H9 (cell line): ENCODE measurements around the gene TMEM156. TPM values are rescaled to one million over a fixed set of nuclear protein-coding genes. Genes with fewer than 3 reads are reported as not detected.

ENCODE experiments used
- DNase-seq: peaks from one replicate; pipeline ENCODE4 v3.0.0-alpha.2; 2017
- H2AFZ ChIP-seq: one replicate; pipeline ENCODE4 v1.6.1; 2013; ENCODE audit warnings: mild to moderate bottlenecking, low read length, control low read depth, moderate library complexity
- H2AK5ac ChIP-seq: 2 replicates; pipeline ENCODE4 v1.6.1; 2013; ENCODE audit warnings: low read length, control low read depth, mixed read lengths; ENCODE audit not compliant: insufficient read length
- H2BK120ac ChIP-seq: one replicate; pipeline ENCODE4 v1.6.1; 2013; ENCODE audit warnings: low read depth, mild to moderate bottlenecking, low read length, control low read depth, inconsistent platforms; ENCODE audit not compliant: poor library complexity, severe bottlenecking
- H2BK12ac ChIP-seq: 2 replicates; pipeline ENCODE4 v1.6.1; 2013; ENCODE audit warnings: low read length, control low read depth, mixed read lengths, low read depth; ENCODE audit not compliant: insufficient read length
- H2BK15ac ChIP-seq: 2 replicates; pipeline ENCODE4 v1.6.1; 2013; ENCODE audit warnings: low read depth, low read length, control low read depth
- H2BK20ac ChIP-seq: one replicate; pipeline ENCODE4 v1.6.1; 2013; ENCODE audit warnings: low read depth, mild to moderate bottlenecking, low read length, control low read depth, inconsistent platforms; ENCODE audit not compliant: poor library complexity, severe bottlenecking
- H2BK5ac ChIP-seq: 2 replicates; pipeline ENCODE4 v1.6.1; 2013; ENCODE audit warnings: low read length, control low read depth, mixed read lengths; ENCODE audit not compliant: insufficient read length
- H3K14ac ChIP-seq: 2 replicates; pipeline ENCODE4 v1.6.1; 2013; ENCODE audit warnings: low read length, control low read depth; ENCODE audit not compliant: insufficient read depth
- H3K18ac ChIP-seq: 2 replicates; pipeline ENCODE4 v1.6.1; 2013; ENCODE audit warnings: low read depth, mild to moderate bottlenecking, mixed read lengths, low read length, control low read depth; ENCODE audit not compliant: insufficient read length
- H3K23ac ChIP-seq: 2 replicates; pipeline ENCODE4 v1.6.1; 2013; ENCODE audit warnings: low read length, control low read depth, mixed read lengths, low read depth; ENCODE audit not compliant: insufficient read length
- H3K23me2 ChIP-seq: 2 replicates; pipeline ENCODE4 v1.6.1; 2013; ENCODE audit warnings: low read depth, mild to moderate bottlenecking, mixed read lengths, low read length, control low read depth; ENCODE audit not compliant: insufficient read length, poor library complexity, severe bottlenecking
- H3K27ac ChIP-seq: 2 replicates; pipeline ENCODE4 v1.5.1; 2013; ENCODE audit warnings: low read length, control low read depth, mixed read lengths, low read depth; ENCODE audit not compliant: insufficient read length
- H3K27me3 ChIP-seq: 2 replicates; pipeline ENCODE4 v1.6.1; 2013; ENCODE audit warnings: low read length, control low read depth, inconsistent platforms; ENCODE audit not compliant: insufficient read depth
- H3K4ac ChIP-seq: 2 replicates; pipeline ENCODE4 v1.6.1; 2013; ENCODE audit warnings: low read depth, mild to moderate bottlenecking, control low read depth, inconsistent platforms, low read length, moderate library complexity
- H3K4me1 ChIP-seq: 2 replicates; pipeline ENCODE4 v1.6.1; 2013; ENCODE audit warnings: low read length, control low read depth, inconsistent platforms; ENCODE audit not compliant: insufficient read depth
- H3K4me2 ChIP-seq: 2 replicates; pipeline ENCODE4 v1.6.1; 2013; ENCODE audit warnings: low read length, control low read depth, mixed read lengths; ENCODE audit not compliant: insufficient read length, insufficient read depth
- H3K56ac ChIP-seq: 2 replicates; pipeline ENCODE4 v1.6.1; 2013; ENCODE audit warnings: low read depth, mild to moderate bottlenecking, mixed read lengths, low read length, control low read depth; ENCODE audit not compliant: insufficient read length
- H3K79me1 ChIP-seq: 2 replicates; pipeline ENCODE4 v1.6.1; 2013; ENCODE audit warnings: low read depth, mild to moderate bottlenecking, moderate library complexity, low read length, control low read depth, inconsistent platforms; ENCODE audit not compliant: insufficient read depth, poor library complexity, severe bottlenecking
- H3K79me2 ChIP-seq: 2 replicates; pipeline ENCODE4 v1.6.1; 2013; ENCODE audit warnings: low read length, control low read depth, inconsistent platforms; ENCODE audit not compliant: insufficient read depth
- H3K9ac ChIP-seq: 2 replicates; pipeline ENCODE4 v1.6.1; 2013; ENCODE audit warnings: low read length, control low read depth, mixed read lengths; ENCODE audit not compliant: insufficient read length; ENCODE audit errors: extremely low read depth
- H3K9me3 ChIP-seq: one replicate; pipeline ENCODE4 v1.6.1; 2013; ENCODE audit warnings: low read depth, low read length, inconsistent platforms; ENCODE audit not compliant: control insufficient read depth
- H3T11ph ChIP-seq: one replicate; pipeline ENCODE4 v1.6.1; 2013; ENCODE audit warnings: mild to moderate bottlenecking, low read length, control low read depth, inconsistent platforms
- H4K20me1 ChIP-seq: one replicate; pipeline ENCODE4 v1.6.1; 2013; ENCODE audit not compliant: control insufficient read depth, insufficient read length, insufficient read depth
- H4K5ac ChIP-seq: 2 replicates; pipeline ENCODE4 v1.6.1; 2013; ENCODE audit warnings: low read depth, mild to moderate bottlenecking, mixed read lengths, low read length, control low read depth; ENCODE audit not compliant: insufficient read length
- H4K8ac ChIP-seq: replicated peaks from 2 replicates; pipeline ENCODE4 v1.6.1; 2013; ENCODE audit warnings: low read length, control low read depth, mixed read lengths, low read depth; ENCODE audit not compliant: insufficient read length
- H4K91ac ChIP-seq: 2 replicates; pipeline ENCODE4 v1.6.1; 2013; ENCODE audit warnings: low read depth, mild to moderate bottlenecking, moderate library complexity, mixed read lengths, low read length, control low read depth; ENCODE audit not compliant: insufficient read length
- H3K27ac Mint-ChIP-seq, 3 experiments: 2 replicates in 2 of 3; 3 replicates in 1 of 3; pipeline ENCODE4 v1.8.0; 2020 to 2021; ENCODE audit warnings: mixed read lengths in 3 of 3, mild to moderate bottlenecking in 1 of 3, moderate library complexity in 1 of 3
- H3K27me3 Mint-ChIP-seq: 2 replicates; pipeline ENCODE4 v1.8.0; 2021; ENCODE audit warnings: low read depth, mild to moderate bottlenecking, moderate library complexity, mixed read lengths
- H3K36me3 Mint-ChIP-seq, 3 experiments: 2 replicates in 2 of 3; 3 replicates in 1 of 3; pipeline ENCODE4 v1.8.0; 2020 to 2021; ENCODE audit warnings: low read depth in 3 of 3, mixed read lengths in 3 of 3; ENCODE audit not compliant: insufficient read depth in 1 of 3
- H3K4me1 Mint-ChIP-seq, 2 experiments: 2 replicates each; pipeline ENCODE4 v1.8.0; 2020; ENCODE audit warnings: mixed read lengths in 2 of 2
- H3K4me3 Mint-ChIP-seq, 2 experiments: 2 replicates in 1 of 2; 3 replicates in 1 of 2; pipeline ENCODE4 v1.8.0; 2020 to 2021; ENCODE audit warnings: mild to moderate bottlenecking in 2 of 2, mixed read lengths in 2 of 2, moderate library complexity in 1 of 2
- H3K9me3 Mint-ChIP-seq, 2 experiments: 2 replicates in 1 of 2; 3 replicates in 1 of 2; pipeline ENCODE4 v1.8.0; 2020; ENCODE audit warnings: mild to moderate bottlenecking in 2 of 2, mixed read lengths in 2 of 2, moderate library complexity in 1 of 2
- CTCF ChIP-seq: fragments of 200-600 bp; sonication (generic); conservative IDR thresholded peaks from 3 replicates; pipeline ENCODE4 v1.8.0; 2021; ENCODE audit warnings: antibody characterized with exemption, mild to moderate bottlenecking
- WGBS: extraction: QIAGEN DNeasy Blood & Tissue Kit; methylation state at CpG from one replicate; pipeline ENCODE4 v1.1.7; 2013; ENCODE audit warnings: missing lambda C conversion rate, low lambda C conversion rate, mixed read lengths; ENCODE audit not compliant: insufficient read length; ENCODE audit errors: extremely low coverage; 5-methylcytosine and 5-hydroxymethylcytosine counted together
- total RNA-seq: library from RNA; stranded (reverse); gene quantifications from 2 replicates; pipeline ENCODE4 v1.2.1, GENCODE V29; 2021

Gene TMEM156
- total RNA-seq, 1 experiment from 2014 or later: not detected

- no peak overlapping the region for H3K18ac ChIP-seq
- no peaks in the 10 kb centered on the region for H3K79me2 ChIP-seq
- peaks cover 1% of the 10 kb centered on the region for H3K23me2 ChIP-seq
- no peak overlapping the region for H4K8ac ChIP-seq
- Mint-ChIP-seq H3K27me3 (no peaks in the 10 kb centered on the region), H3K4me1 (peaks cover 18 to 24% of the 10 kb centered on the region in 2 experiments), H3K4me3 (no peak overlapping the region), H3K27ac (no peak overlapping the region), H3K36me3 (no peaks in the 10 kb centered on the region), H3K9me3 (no peaks in the 10 kb centered on the region)
- no peak overlapping the region for H2BK20ac ChIP-seq
- no peak for TF ChIP-seq CTCF
- no peak overlapping the region for H2BK120ac ChIP-seq
- H2BK15ac ChIP-seq: no peak overlapping the region
- H2AFZ ChIP-seq: no peak overlapping the region
- H4K5ac ChIP-seq: no peak overlapping the region
- WGBS: no CpG with 5 or more reads among the region's 2 CpGs
- no peak overlapping the region for H4K91ac ChIP-seq
- H3K14ac ChIP-seq: no peak overlapping the region
- no peak overlapping the region for H3T11ph ChIP-seq
- no peaks in the 10 kb centered on the region for H3K9me3 ChIP-seq
- no peak overlapping the region for H2BK12ac ChIP-seq
- no peak overlapping the region for H3K4ac ChIP-seq
- H2AK5ac ChIP-seq: no peak overlapping the region
- H3K79me1 ChIP-seq: no peaks in the 10 kb centered on the region
- H3K23ac ChIP-seq: no peak overlapping the region
- no peaks in the 10 kb centered on the region for H3K27me3 ChIP-seq
- no peaks in the 10 kb centered on the region for H4K20me1 ChIP-seq
- H3K4me1 ChIP-seq: peaks cover 2% of the 10 kb centered on the region; the same call in 1 of the 2 replicates
- H3K56ac ChIP-seq: no peak overlapping the region
- H3K4me2 ChIP-seq: no peak overlapping the region
- no peak overlapping the region for H3K9ac ChIP-seq
- DNase-seq: no peak
- H3K27ac ChIP-seq: no peak overlapping the region
- H2BK5ac ChIP-seq: no peak overlapping the region
These were observed 18.4 kb upstream of the TMEM156 start for GRCh38 chr4:39050590-39050989.
